GM12875 (cell line): ENCODE results near the gene BIN1.
A peak's percentile ranks its signal among the peaks of the same experiment; 100 is the strongest.

ENCODE experiments used
- H3K4me3 ChIP-seq: one replicate; pipeline ENCODE4 v1.5.1; 2011; ENCODE audit warnings: low read depth, low read length, control low read depth
- CTCF ChIP-seq: IDR thresholded peaks from 2 replicates; pipeline ENCODE4 v1.5.1; 2011; ENCODE audit warnings: low read depth, mild to moderate bottlenecking, control low read depth, inconsistent platforms, low read length, moderate library complexity, borderline replicate concordance; ENCODE audit not compliant: insufficient read depth

The BIN1 gene

GRCh38 chr2:127052057-127052770, 54.7 kb downstream of the BIN1 start:
- TF ChIP-seq CTCF: no peak
- no peak overlapping the region for H3K4me3 ChIP-seq

GRCh38 chr2:127051116-127052056, 55.6 kb downstream of the BIN1 start:
- TF ChIP-seq CTCF: no peak
- no peak overlapping the region for H3K4me3 ChIP-seq

GRCh38 chr2:127050803-127051115, 56.2 kb downstream of the BIN1 start:
- H3K4me3 ChIP-seq: no peak overlapping the region
- no peak for TF ChIP-seq CTCF

- TF ChIP-seq CTCF: peak; percentile 99
- no peak overlapping the region for H3K4me3 ChIP-seq
Measured at GRCh38 chr2:127049927-127050802, 56.8 kb downstream of the BIN1 start.

- no peak overlapping the region for H3K4me3 ChIP-seq
- TF ChIP-seq CTCF: no peak
Measured at GRCh38 chr2:127048969-127049897, 57.7 kb downstream of the BIN1 start.

- TF ChIP-seq CTCF: no peak
- H3K4me3 ChIP-seq: no peak overlapping the region
Measured at GRCh38 chr2:127048618-127048935, 58.4 kb downstream of the BIN1 start.
